ENCODE measurements around the gene MZT2B. TPM values are rescaled to one million over a fixed set of nuclear protein-coding genes. Genes with fewer than 3 reads are reported as not detected.
A peak's percentile ranks its signal among the peaks of the same experiment; 100 is the strongest.
"Not testable (repeated sequence)": the region's sequence is repeated elsewhere in the genome, so short reads cannot be mapped to it uniquely, and the experiment has no call there.

MZT2B gene
- 10 to 100 TPM; 91.0 to 99.9 (median 97.3) TPM for total RNA-seq

- H3K4me1 ChIP-seq, H3K27me3 ChIP-seq, H3K36me3 ChIP-seq, H3K9me3 ChIP-seq: not testable (repeated sequence)
- peak; percentile 67 to 82 for DNase-seq (ENCODE audit: low spot score in 2 of 2)
- TF ChIP-seq CTCF (IDR thresholded peaks at IDR 0.05): peak; percentile 37 to 82 (median 40)
- Histone ChIP-seq H3K27ac (peak within 1 kb of the TSS; percentile 91 to 92), H3K4me3 (peak within 1 kb of the TSS; percentile 79 to 97 (median 93))
- intact Hi-C loops (cut with DNase I; ENCODE audit: low total_unique reads): loop anchor here (10.0 kb wide), 1 partner anchor 1303 kb away; no protein-coding TSS in a partner anchor
Measured at GRCh38 chr2:130181880-130182682, at the start of gene MZT2B. TSS of gene MZT2B (plus strand) at chr2:130182262. CDS start at chr2:130182283, 21 bp downstream.

GRCh38 chr2:130135692-130136541 is 46.1 kb upstream of the MZT2B start:
- Histone ChIP-seq H3K27me3 (no peaks in the 10 kb centered on the region), H3K4me3 (no peak overlapping the region), H3K9me3 (no peaks in the 10 kb centered on the region), H3K36me3 (no peaks in the 10 kb centered on the region), H3K4me1 (no peaks in the 10 kb centered on the region), H3K27ac (no peak overlapping the region)
- intact Hi-C loops (cut with DNase I; ENCODE audit: low total_unique reads): no loop called here
- TF ChIP-seq POLR2A (IDR thresholded peaks at IDR 0.05) (no peak), POLR2AphosphoS5 (IDR thresholded peaks at IDR 0.05) (no peak), CTCF (IDR thresholded peaks at IDR 0.05) (no peak)
- DNase-seq (ENCODE audit: low spot score in 2 of 2): no peak

- DNase-seq (ENCODE audit: low spot score in 2 of 2); H3K9me3 ChIP-seq; H3K27me3 ChIP-seq; intact Hi-C loops (cut with DNase I; ENCODE audit: low total_unique reads); H3K36me3 ChIP-seq; H3K27ac ChIP-seq; H3K4me3 ChIP-seq; H3K4me1 ChIP-seq: not testable (repeated sequence)
Measured at GRCh38 chr2:130136546-130136945, 45.5 kb upstream of the MZT2B start.

GRCh38 chr2:130137118-130137517 is 44.9 kb upstream of the MZT2B start:
- H3K27me3 ChIP-seq; H3K27ac ChIP-seq; DNase-seq (ENCODE audit: low spot score in 2 of 2); H3K36me3 ChIP-seq; H3K4me3 ChIP-seq; H3K4me1 ChIP-seq; intact Hi-C loops (cut with DNase I; ENCODE audit: low total_unique reads); H3K9me3 ChIP-seq: not testable (repeated sequence)

GRCh38 chr2:130138326-130138725 is 43.7 kb upstream of the MZT2B start:
- H3K9me3 ChIP-seq; H3K27ac ChIP-seq; DNase-seq (ENCODE audit: low spot score in 2 of 2); H3K4me1 ChIP-seq; H3K4me3 ChIP-seq; intact Hi-C loops (cut with DNase I; ENCODE audit: low total_unique reads); H3K27me3 ChIP-seq; H3K36me3 ChIP-seq: not testable (repeated sequence)

- intact Hi-C loops (cut with DNase I; ENCODE audit: low total_unique reads); H3K9me3 ChIP-seq; H3K4me3 ChIP-seq; H3K27me3 ChIP-seq; H3K27ac ChIP-seq; H3K36me3 ChIP-seq; H3K4me1 ChIP-seq: not testable (repeated sequence)
- DNase-seq (ENCODE audit: low spot score in 2 of 2): peak in 1 of 2 donors; percentile 42
Measured at GRCh38 chr2:130138841-130139251, 43.2 kb upstream of the MZT2B start.

GRCh38 chr2:130139331-130140280 is 42.5 kb upstream of the MZT2B start:
- intact Hi-C loops (cut with DNase I; ENCODE audit: low total_unique reads); DNase-seq (ENCODE audit: low spot score in 2 of 2): not testable (repeated sequence)

GRCh38 chr2:130140516-130140915 is 41.5 kb upstream of the MZT2B start:
- H3K27ac ChIP-seq; H3K4me3 ChIP-seq; H3K36me3 ChIP-seq; H3K4me1 ChIP-seq; intact Hi-C loops (cut with DNase I; ENCODE audit: low total_unique reads); H3K9me3 ChIP-seq; DNase-seq (ENCODE audit: low spot score in 2 of 2); H3K27me3 ChIP-seq: not testable (repeated sequence)

More at GRCh38 chr2:130139331-130140280, 42.5 kb upstream of the MZT2B start:
- not testable (repeated sequence) for H3K4me1 ChIP-seq, H3K27me3 ChIP-seq, H3K36me3 ChIP-seq, H3K9me3 ChIP-seq, H3K4me3 ChIP-seq, H3K27ac ChIP-seq

GRCh38 chr2:130141002-130141401 is 41.1 kb upstream of the MZT2B start:
- H3K27me3 ChIP-seq; H3K36me3 ChIP-seq; H3K9me3 ChIP-seq; intact Hi-C loops (cut with DNase I; ENCODE audit: low total_unique reads); DNase-seq (ENCODE audit: low spot score in 2 of 2); H3K4me1 ChIP-seq; H3K4me3 ChIP-seq; H3K27ac ChIP-seq: not testable (repeated sequence)
